ENCODE measurements around the gene MCU. TPM values are rescaled to one million over a fixed set of nuclear protein-coding genes. Genes with fewer than 3 reads are reported as not detected.

Gene MCU
- polyA plus RNA-seq, 1 donor (not counting 4 experiments of a cell fraction or from before 2014, with no cell fraction given), result 103 TPM

DNA sequence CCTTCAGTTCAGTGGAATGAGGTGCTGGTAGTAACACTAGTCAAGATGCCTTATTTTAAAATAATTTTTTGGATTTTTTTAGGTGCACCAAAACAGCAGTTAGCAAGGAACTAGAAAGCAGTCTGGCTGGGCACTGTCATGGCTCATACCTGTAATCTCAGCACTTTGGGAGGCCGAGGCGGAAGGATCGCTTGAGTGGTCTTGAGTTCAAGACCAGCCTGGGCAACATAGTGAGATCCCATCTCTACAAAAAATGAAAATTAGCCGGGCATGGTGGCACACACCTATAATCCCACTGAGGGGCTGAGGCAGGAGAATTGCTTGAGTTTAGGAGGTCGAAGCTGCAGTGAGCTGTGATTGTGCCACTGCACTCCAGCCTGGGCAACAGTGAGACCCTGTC, 236.9 kb downstream of the MCU start:
- Histone ChIP-seq H3K9ac (ENCODE audit: control insufficient read depth, extremely low read depth, insufficient read depth, low read length) (no peak overlapping the region), H2AFZ (ENCODE audit: control insufficient read depth, low read length) (no peak overlapping the region), H3K9me1 (ENCODE audit: control insufficient read depth, extremely low read depth, insufficient read depth, low read length) (no peaks in the 10 kb centered on the region), H3K79me2 (ENCODE audit: control insufficient read depth, insufficient read depth, low read length) (no peaks in the 10 kb centered on the region), H3K27me3 (ENCODE audit: control insufficient read depth, extremely low read depth, insufficient read depth, low read length) (no peaks in the 10 kb centered on the region), H3K27ac (ENCODE audit: control insufficient read depth, insufficient read depth, low read length) (no peak overlapping the region), H3K4me2 (ENCODE audit: control insufficient read depth, extremely low read depth, insufficient read depth, low read depth, low read length) (no peak overlapping the region), H3K4me1 (ENCODE audit: control insufficient read depth, extremely low read depth, insufficient read depth, low read length) (no peaks in the 10 kb centered on the region), H3K36me3 (ENCODE audit: control insufficient read depth in 2 of 2, extremely low read depth in 1 of 2, insufficient read depth in 2 of 2, low read length in 2 of 2) (peaks cover 0 to 1% of the 10 kb centered on the region in 2 experiments), H4K20me1 (ENCODE audit: control insufficient read depth, extremely low read depth, insufficient read depth, low read length) (no peaks in the 10 kb centered on the region), H3K9me3 (ENCODE audit: control insufficient read depth, low read depth, low read length) (no peaks in the 10 kb centered on the region), H3K4me3 (ENCODE audit: control insufficient read depth in 2 of 3, extremely low read depth in 1 of 3, insufficient read depth in 2 of 3, low read depth in 1 of 3, low read length in 3 of 3) (no peak overlapping the region)
- TF ChIP-seq, protein P1, sequence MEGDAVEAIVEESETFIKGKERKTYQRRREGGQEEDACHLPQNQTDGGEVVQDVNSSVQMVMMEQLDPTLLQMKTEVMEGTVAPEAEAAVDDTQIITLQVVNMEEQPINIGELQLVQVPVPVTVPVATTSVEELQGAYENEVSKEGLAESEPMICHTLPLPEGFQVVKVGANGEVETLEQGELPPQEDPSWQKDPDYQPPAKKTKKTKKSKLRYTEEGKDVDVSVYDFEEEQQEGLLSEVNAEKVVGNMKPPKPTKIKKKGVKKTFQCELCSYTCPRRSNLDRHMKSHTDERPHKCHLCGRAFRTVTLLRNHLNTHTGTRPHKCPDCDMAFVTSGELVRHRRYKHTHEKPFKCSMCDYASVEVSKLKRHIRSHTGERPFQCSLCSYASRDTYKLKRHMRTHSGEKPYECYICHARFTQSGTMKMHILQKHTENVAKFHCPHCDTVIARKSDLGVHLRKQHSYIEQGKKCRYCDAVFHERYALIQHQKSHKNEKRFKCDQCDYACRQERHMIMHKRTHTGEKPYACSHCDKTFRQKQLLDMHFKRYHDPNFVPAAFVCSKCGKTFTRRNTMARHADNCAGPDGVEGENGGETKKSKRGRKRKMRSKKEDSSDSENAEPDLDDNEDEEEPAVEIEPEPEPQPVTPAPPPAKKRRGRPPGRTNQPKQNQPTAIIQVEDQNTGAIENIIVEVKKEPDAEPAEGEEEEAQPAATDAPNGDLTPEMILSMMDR (optimal IDR thresholded peaks at IDR 0.05 in 1 of 3, IDR thresholded peaks at IDR 0.05 in 1 of 3, conservative IDR thresholded peaks at IDR 0.05 in 1 of 3; ENCODE audit: extremely low read depth in 1 of 3, insufficient read depth in 2 of 3, low read length in 3 of 3), result no peak
- no peak for TF ChIP-seq EZH2 (IDR thresholded peaks at IDR 0.05; ENCODE audit: low read length)
- FAIRE-seq, result no peak
- DNase-seq (ENCODE audit: low read depth, low spot score), result no peak
- dilution Hi-C loops (cut with MboI; ENCODE audit: extremely low pct_ligation_motif_present, low sequenced_read_pairs), result no loop called here

DNA sequence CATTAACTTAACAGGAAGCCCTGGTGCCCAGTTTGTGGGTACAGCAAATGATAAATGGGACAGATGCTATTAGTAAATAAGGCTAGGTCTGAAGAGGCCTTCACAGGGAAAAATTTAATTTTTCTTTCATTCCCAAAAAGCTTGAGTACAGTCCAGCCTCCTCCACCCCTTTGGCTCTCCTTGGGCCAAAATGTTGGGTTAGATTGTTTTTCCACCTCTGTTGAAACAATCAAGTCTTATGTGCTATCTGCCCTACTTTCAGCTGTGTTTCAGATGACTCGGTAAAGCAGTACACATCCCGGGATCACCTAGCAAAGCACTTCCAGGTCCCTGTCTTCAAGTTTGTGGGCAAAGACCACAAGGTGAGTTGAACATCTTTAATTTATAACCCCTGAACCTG, 238.3 kb downstream of the MCU start:
- Histone ChIP-seq H3K27ac (ENCODE audit: control insufficient read depth, insufficient read depth, low read length) (no peak overlapping the region), H3K9ac (ENCODE audit: control insufficient read depth, extremely low read depth, insufficient read depth, low read length) (no peak overlapping the region), H4K20me1 (ENCODE audit: control insufficient read depth, extremely low read depth, insufficient read depth, low read length) (no peaks in the 10 kb centered on the region), H3K4me1 (ENCODE audit: control insufficient read depth, extremely low read depth, insufficient read depth, low read length) (no peaks in the 10 kb centered on the region), H3K36me3 (ENCODE audit: control insufficient read depth in 2 of 2, extremely low read depth in 1 of 2, insufficient read depth in 2 of 2, low read length in 2 of 2) (peaks cover 0 to 1% of the 10 kb centered on the region in 2 experiments), H3K9me3 (ENCODE audit: control insufficient read depth, low read depth, low read length) (no peaks in the 10 kb centered on the region), H3K9me1 (ENCODE audit: control insufficient read depth, extremely low read depth, insufficient read depth, low read length) (no peaks in the 10 kb centered on the region), H3K79me2 (ENCODE audit: control insufficient read depth, insufficient read depth, low read length) (no peaks in the 10 kb centered on the region), H3K27me3 (ENCODE audit: control insufficient read depth, extremely low read depth, insufficient read depth, low read length) (no peaks in the 10 kb centered on the region), H3K4me2 (ENCODE audit: control insufficient read depth, extremely low read depth, insufficient read depth, low read depth, low read length) (no peak overlapping the region), H3K4me3 (ENCODE audit: control insufficient read depth in 2 of 3, extremely low read depth in 1 of 3, insufficient read depth in 2 of 3, low read depth in 1 of 3, low read length in 3 of 3) (no peak overlapping the region), H2AFZ (ENCODE audit: control insufficient read depth, low read length) (no peak overlapping the region)
- TF ChIP-seq, protein P1 (optimal IDR thresholded peaks at IDR 0.05 in 1 of 3, IDR thresholded peaks at IDR 0.05 in 1 of 3, conservative IDR thresholded peaks at IDR 0.05 in 1 of 3; ENCODE audit: extremely low read depth in 1 of 3, insufficient read depth in 2 of 3, low read length in 3 of 3), result no peak
- TF ChIP-seq EZH2 (IDR thresholded peaks at IDR 0.05; ENCODE audit: low read length), result no peak
- FAIRE-seq (no peak), DNase-seq (ENCODE audit: low read depth, low spot score) (no peak)
- dilution Hi-C loops (cut with MboI; ENCODE audit: extremely low pct_ligation_motif_present, low sequenced_read_pairs), result no loop called here

Data from keratinocyte (primary cell).